ENCODE results near the gene ABHD16B. TPM values are rescaled to one million over a fixed set of nuclear protein-coding genes. Genes with fewer than 3 reads are reported as not detected.
A peak's percentile ranks its signal among the peaks of the same experiment; 100 is the strongest.

Gene ABHD16B
- not detected in 2 replicates for total RNA-seq (2014; rRNA removed; shearing (Covaris generic))

- no peak for DNase-seq (ENCODE audit: low read depth)
Measured at GRCh38 chr20:63861365-63861934, at the start of gene ABHD16B. Gene ABHD16B (plus strand): TSS chr20:63861498. CDS start chr20:63861541, 43 bp downstream.

- DNase-seq (ENCODE audit: low read depth), result no peak
Measured at GRCh38 chr20:63814891-63815614, 46.2 kb upstream of the ABHD16B start.

DNA sequence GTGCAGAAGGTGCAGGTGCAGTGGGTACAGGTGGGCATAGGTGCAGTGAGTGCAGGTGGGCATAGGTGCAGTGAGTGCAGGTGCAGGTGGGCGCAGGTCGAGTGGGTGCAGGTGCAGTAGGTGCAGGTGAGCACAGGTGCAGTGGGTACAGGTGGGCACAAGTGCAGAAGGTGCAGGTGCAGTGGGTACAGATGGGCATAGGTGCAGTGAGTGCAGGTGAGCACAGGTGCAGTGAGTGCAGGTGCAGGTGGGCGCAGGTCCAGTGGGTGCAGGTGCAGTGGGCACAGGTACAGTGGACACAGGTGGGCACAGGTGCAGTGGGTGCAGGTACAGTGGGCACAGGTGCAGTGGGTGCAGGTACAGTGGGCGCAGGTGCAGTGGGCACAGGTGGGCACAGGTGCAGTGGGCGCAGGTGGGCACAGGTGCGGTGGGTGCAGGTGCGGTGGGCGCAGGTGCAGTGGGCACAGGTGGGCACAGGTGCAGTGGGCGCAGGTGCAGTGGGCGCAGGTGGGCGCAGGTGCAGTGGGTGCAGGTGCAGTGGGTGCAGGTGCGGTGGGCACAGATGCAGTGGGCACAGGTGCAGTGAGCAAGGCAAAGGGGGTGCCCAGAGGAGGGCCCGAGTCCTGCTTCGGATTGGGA is 45.6 kb upstream of the ABHD16B start:
- no peak for DNase-seq (ENCODE audit: low read depth)

GRCh38 chr20:63819224-63819921 is 41.9 kb upstream of the ABHD16B start:
- DNase-seq (ENCODE audit: low read depth), result no peak

DNA sequence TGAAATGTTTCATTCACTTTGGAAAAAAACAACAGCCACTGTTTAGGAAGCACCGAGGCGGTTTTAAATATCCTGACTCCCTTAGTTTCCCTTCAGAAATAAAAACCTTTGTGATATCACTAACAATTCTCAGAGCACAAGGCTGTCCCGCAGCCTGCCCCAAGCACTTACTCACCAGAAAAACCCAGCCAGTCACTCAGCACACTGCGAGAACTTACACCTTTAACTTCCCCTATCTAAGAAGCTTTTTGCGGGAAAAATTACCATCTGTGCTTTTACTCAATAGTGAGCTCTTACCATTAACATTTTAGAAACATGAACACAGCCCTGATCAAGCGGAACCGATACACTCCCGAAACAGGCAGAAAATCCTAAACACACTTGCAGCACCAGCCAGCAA is 39.5 kb upstream of the ABHD16B start:
- DNase-seq (ENCODE audit: low read depth), result no peak

DNA sequence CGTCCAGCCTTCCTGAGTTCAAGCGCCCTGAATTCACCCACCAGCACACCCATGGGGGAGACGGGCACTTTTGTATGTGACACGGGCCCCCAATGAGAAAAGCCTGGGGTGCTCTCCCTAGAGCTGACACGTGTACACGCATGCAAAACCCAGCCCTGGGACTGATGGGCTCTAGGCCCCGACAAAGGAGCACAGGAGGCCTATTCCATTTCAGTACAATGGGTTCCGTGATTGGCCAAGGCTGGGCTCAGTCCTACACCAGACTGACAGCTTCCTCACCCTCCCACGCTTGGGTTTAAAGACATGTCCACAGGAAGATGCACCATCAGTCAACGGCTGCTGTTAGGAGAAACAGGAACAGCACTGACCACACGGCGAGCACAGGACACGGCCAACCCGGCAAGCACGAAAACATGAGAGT is 39.0 kb upstream of the ABHD16B start:
- no peak for DNase-seq (ENCODE audit: low read depth)

GRCh38 chr20:63823691-63824311 is 37.5 kb upstream of the ABHD16B start:
- no peak for DNase-seq (ENCODE audit: low read depth)

- DNase-seq (ENCODE audit: low read depth), result no peak
Measured at GRCh38 chr20:63825331-63826118, 35.8 kb upstream of the ABHD16B start.

DNA sequence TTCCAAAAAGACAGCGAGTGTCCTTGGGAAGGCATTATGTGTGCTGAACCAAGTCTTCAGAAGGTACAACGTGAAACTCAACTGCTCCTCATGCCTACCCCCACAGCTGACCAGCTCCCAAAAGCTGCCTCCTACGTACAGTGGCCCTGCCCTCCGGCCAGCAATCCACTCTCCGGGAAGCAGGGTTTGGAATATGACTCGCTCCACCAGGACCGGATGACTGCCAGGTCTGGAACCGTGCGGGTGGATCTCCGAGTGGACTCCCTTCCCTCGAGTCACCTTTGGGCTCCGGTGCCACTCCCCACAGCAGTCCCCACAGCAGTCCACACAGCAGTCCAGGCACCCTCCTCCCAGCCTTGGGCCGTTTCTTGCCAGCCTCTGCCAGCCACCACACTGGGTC is 34.5 kb upstream of the ABHD16B start:
- DNase-seq (ENCODE audit: low read depth), result no peak

DNA sequence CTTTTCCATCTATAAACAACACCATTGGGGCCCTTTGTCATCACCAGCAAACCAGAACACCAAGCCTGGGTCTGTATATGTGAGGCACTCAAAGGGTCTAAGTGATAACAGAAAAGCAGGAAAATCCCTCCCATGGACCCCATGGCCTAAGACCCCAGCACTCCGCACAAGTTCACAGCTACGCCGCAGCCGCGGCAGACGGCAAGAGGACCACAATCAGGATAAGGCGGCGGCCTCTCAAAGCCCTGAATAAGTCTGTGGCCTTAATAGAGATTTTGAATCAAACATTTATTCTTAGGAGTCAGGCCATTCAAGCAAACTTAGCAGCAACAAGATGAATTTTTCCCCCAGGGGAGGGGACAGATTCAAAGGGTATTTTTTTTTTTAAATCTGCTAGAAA is 33.2 kb upstream of the ABHD16B start:
- no peak for DNase-seq (ENCODE audit: low read depth)

DNA sequence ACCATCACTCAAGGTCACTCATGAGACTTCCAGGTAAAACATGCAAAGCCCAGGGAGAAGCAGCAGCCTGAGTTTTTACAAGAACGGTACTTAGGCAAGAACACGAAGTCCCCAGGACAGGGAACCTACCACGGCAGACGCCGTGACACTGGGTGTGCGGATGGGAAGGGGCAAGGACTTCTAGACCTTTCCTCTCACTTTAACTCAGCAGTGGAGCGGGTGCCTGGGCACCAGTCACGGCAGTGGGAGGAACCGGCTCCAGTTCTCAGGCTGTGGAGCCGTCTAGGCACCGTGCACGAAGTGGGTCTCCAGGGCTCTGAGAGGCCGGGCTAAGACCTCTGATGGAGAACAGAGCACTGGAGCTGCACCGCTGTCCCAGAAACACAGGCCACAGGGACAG is 32.8 kb upstream of the ABHD16B start:
- DNase-seq (ENCODE audit: low read depth), result no peak

DNA sequence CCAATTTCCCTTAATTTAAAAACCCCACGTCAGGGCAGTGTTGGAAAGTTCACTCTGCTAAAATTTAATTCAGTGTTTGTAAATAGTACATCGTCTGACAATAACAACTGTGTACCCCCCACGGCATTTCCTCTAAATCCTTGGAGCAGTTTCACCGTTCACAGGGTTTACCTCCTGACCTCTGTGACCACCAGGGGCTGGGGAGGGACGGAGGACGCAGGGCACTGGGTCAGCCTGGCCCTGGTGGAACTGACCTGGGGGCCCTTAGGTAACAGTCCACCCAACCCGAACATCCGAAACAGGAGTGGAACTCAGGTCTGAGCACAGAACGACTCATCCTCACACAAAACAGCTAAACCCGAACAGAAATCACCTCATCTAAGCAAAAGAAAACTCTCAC is 32.3 kb upstream of the ABHD16B start:
- DNase-seq (ENCODE audit: low read depth), result no peak

GRCh38 chr20:63829603-63829944 is 31.7 kb upstream of the ABHD16B start:
- no peak for DNase-seq (ENCODE audit: low read depth)

GRCh38 chr20:63829945-63830835 is 31.1 kb upstream of the ABHD16B start:
- DNase-seq (ENCODE audit: low read depth), result no peak

GRCh38 chr20:63830841-63831588 is 30.3 kb upstream of the ABHD16B start, which contains the start of gene ZBTB46:
Gene ZBTB46 (minus strand): TSS chr20:63831264. CDS start chr20:63790757, 40,507 bp downstream.
- peak; percentile 70 for DNase-seq (ENCODE audit: low read depth)

GRCh38 chr20:63831646-63831992 is 29.7 kb upstream of the ABHD16B start:
- DNase-seq (ENCODE audit: low read depth), result no peak

DNA sequence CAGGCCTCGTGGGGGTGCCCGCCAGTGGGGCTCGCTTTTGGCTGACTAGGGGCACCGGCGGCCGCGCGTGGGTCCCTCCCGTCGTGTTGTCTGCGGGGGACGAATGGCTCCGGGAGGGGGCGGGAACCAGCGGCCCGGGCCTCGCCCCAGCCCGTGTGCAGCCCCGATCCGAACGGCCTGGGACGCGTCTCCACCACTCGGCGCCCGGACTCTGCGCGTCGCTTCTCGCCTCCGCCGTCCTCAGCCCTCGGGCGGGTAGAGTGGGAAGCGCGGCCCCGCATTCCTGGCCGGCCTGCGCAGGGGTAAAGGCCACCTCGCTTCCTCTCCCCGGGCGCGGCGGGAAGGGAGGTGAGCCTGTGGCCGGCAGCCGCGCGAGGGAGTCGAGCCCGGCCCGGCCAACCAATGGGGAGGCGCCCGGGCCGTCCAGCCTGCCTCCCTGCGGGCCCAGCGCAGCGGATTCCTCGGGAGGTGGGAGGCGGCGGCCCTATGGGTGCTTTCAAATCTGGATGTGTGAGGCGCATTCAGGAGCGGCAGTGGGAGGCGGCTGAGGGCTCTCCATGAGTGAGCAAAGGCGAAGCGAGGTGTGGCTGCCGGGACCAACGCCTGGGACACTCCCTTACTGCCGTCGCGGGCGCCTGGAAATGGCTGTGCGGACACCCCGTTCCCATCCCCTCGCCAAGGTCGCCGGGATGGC is 29.2 kb upstream of the ABHD16B start:
- no peak for DNase-seq (ENCODE audit: low read depth)

GRCh38 chr20:63833776-63834490 is 27.4 kb upstream of the ABHD16B start:
- no peak for DNase-seq (ENCODE audit: low read depth)
